ENCODE measurements around the gene PEAK3. TPM values are rescaled to one million over a fixed set of nuclear protein-coding genes. Genes with fewer than 3 reads are reported as not detected.

Gene PEAK3
- total and polyA plus RNA-seq, 9 of the 15 experiments (the other 6 are each of a cell fraction or from before 2014, with no cell fraction given): 0.07 to 0.40 TPM; not detected in 7

DNA sequence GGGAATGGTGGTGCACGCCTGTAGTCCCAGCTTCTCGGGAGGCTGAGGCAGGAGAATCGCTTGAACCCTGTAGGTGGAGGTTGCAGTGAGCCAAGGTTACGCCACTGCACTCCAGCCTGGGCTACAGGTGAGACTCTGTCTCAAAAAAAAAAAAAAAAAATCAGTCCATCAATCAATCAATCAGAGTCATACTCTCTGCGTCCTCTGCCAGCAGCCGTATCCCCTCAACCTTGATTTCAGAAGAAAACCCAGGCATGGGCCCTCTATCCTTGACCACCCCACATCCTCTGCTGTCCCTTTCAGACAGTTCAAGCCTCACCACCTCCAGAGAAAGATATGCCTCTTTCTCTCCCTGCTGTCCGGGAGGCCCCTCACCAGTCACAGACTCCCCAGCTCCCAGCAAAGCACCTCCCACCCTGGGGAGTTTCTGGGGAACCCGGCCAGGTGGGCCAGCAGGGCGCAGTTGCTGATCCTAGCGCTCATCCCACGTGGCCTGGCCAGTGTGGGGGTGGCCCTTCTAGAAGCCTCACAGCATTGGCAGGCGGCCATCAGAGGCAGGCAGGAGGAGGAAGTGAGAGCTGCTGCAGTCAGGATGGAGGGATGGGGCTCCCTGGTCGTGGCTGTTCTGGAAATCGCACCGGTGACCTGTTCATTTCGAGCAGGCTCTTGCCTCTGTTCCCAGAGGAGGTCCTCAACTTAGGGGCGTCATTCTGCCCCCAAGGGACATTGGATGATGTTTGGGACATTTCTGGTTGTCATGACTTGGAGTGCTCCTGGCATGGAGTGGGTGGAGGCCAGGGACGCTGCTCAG, 15.6 kb downstream of the PEAK3 start (continued):
- peak; percentile 52; the same call in 1 of the 2 replicates for TF ChIP-seq ELF1 (tag; IDR thresholded peaks at IDR 0.05)
- TF ChIP-seq CBFA2T3 (IDR thresholded peaks at IDR 0.05): 0 out of 2 replicates have a peak, but pooled peaks have one; percentile 22
- peak; percentile 84 for TF ChIP-seq EP400 (IDR thresholded peaks at IDR 0.05)
- peak; percentile 54; the same call in 1 of the 2 replicates for TF ChIP-seq TRIM28 (IDR thresholded peaks at IDR 0.05)
- TF ChIP-seq, protein P1, sequence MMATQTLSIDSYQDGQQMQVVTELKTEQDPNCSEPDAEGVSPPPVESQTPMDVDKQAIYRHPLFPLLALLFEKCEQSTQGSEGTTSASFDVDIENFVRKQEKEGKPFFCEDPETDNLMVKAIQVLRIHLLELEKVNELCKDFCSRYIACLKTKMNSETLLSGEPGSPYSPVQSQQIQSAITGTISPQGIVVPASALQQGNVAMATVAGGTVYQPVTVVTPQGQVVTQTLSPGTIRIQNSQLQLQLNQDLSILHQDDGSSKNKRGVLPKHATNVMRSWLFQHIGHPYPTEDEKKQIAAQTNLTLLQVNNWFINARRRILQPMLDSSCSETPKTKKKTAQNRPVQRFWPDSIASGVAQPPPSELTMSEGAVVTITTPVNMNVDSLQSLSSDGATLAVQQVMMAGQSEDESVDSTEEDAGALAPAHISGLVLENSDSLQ (IDR thresholded peaks at IDR 0.05): peak; percentile 81
- TF ChIP-seq CTCF (IDR thresholded peaks at IDR 0.05 in 2 of 3, conservative IDR thresholded peaks at IDR 0.05 in 1 of 3; ENCODE audit: insufficient read depth in 2 of 3, low read depth in 1 of 3, low read length in 3 of 3): no peak; a peak in 1 of 6 replicates
- TF ChIP-seq, protein P2, sequence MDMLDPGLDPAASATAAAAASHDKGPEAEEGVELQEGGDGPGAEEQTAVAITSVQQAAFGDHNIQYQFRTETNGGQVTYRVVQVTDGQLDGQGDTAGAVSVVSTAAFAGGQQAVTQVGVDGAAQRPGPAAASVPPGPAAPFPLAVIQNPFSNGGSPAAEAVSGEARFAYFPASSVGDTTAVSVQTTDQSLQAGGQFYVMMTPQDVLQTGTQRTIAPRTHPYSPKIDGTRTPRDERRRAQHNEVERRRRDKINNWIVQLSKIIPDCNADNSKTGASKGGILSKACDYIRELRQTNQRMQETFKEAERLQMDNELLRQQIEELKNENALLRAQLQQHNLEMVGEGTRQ (CRISPR knock-in tag; IDR thresholded peaks at IDR 0.05): peak; percentile 86
- TF ChIP-seq CXXC5 (CRISPR knock-in tag; IDR thresholded peaks at IDR 0.05): peak; percentile 43; the same call in 1 of the 2 replicates
- TF ChIP-seq, protein P3, sequence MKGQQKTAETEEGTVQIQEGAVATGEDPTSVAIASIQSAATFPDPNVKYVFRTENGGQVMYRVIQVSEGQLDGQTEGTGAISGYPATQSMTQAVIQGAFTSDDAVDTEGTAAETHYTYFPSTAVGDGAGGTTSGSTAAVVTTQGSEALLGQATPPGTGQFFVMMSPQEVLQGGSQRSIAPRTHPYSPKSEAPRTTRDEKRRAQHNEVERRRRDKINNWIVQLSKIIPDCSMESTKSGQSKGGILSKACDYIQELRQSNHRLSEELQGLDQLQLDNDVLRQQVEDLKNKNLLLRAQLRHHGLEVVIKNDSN (CRISPR knock-in tag; IDR thresholded peaks at IDR 0.05): peak; percentile 89
- peak in 1 of 2 experiments; percentile 15; a peak in 1 of 4 replicates for TF ChIP-seq FOXA3 (CRISPR knock-in tag; conservative IDR thresholded peaks at IDR 0.05 in 1 of 2, IDR thresholded peaks at IDR 0.05 in 1 of 2)
- TF ChIP-seq, protein P4, sequence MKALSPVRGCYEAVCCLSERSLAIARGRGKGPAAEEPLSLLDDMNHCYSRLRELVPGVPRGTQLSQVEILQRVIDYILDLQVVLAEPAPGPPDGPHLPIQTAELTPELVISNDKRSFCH (CRISPR knock-in tag; IDR thresholded peaks at IDR 0.05): no peak
- TF ChIP-seq, protein P4 (tag; IDR thresholded peaks at IDR 0.05): peak; percentile 77; the same call in 1 of the 2 replicates
- TF ChIP-seq CBX5 (IDR thresholded peaks at IDR 0.05; ENCODE audit: borderline replicate concordance, low read depth): 0 out of 2 replicates have a peak, but pooled peaks have one; percentile 11
- peak; percentile 51 for TF ChIP-seq KDM5B (IDR thresholded peaks at IDR 0.05; ENCODE audit: insufficient replicate concordance, low read depth, low read length)
- 0 out of 2 replicates have a peak, but pooled peaks have one; percentile 51 for TF ChIP-seq ZNF311 (CRISPR knock-in tag; IDR thresholded peaks at IDR 0.05)
- TF ChIP-seq HDAC1 (IDR thresholded peaks at IDR 0.05): peak in 1 of 2 experiments; percentile 59; a peak in 1 of 4 replicates
- no peak for TF ChIP-seq RHOXF2B (CRISPR knock-in tag; conservative IDR thresholded peaks at IDR 0.05)
- 0 out of 2 replicates have a peak, but pooled peaks have one; percentile 12 for TF ChIP-seq ATF7 (IDR thresholded peaks at IDR 0.05)
- TF ChIP-seq POLR2G (IDR thresholded peaks at IDR 0.05; ENCODE audit: low read depth, low read length): peak; percentile 79
- 0 out of 2 replicates have a peak, but pooled peaks have one; percentile 47 for TF ChIP-seq SMAD4 (CRISPR knock-in tag; conservative IDR thresholded peaks at IDR 0.05)
- TF ChIP-seq, protein P5, sequence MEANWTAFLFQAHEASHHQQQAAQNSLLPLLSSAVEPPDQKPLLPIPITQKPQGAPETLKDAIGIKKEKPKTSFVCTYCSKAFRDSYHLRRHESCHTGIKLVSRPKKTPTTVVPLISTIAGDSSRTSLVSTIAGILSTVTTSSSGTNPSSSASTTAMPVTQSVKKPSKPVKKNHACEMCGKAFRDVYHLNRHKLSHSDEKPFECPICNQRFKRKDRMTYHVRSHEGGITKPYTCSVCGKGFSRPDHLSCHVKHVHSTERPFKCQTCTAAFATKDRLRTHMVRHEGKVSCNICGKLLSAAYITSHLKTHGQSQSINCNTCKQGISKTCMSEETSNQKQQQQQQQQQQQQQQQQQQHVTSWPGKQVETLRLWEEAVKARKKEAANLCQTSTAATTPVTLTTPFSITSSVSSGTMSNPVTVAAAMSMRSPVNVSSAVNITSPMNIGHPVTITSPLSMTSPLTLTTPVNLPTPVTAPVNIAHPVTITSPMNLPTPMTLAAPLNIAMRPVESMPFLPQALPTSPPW (CRISPR knock-in tag; IDR thresholded peaks at IDR 0.05): peak; percentile 58
